Liver (tissue), 9 donors: ENCODE data around the gene SGIP1. TPM values are rescaled to one million over a fixed set of nuclear protein-coding genes. Genes with fewer than 3 reads are reported as not detected.

Experiments
- DNase-seq: peaks from one replicate; pipeline ENCODE4 v3.0.0-alpha.2; 2017; ENCODE audit warnings: low spot score
- H3K27ac ChIP-seq, 2 donors: one replicate each; pipeline ENCODE4 v1.7.0; 2013; ENCODE audit warnings: inconsistent platforms in 2 of 2, low read length in 2 of 2, control low read depth in 1 of 2, low read depth in 1 of 2, mild to moderate bottlenecking in 1 of 2
- H3K27me3 ChIP-seq, 4 donors: one replicate each; pipeline versions ENCODE4 v1.6.1 to v1.7.0; 2013; ENCODE audit warnings: low read length in 3 of 4, inconsistent platforms in 1 of 4, mild to moderate bottlenecking in 1 of 4, moderate library complexity in 1 of 4; ENCODE audit not compliant: control insufficient read depth in 4 of 4, insufficient read depth in 4 of 4
- H3K36me3 ChIP-seq, 4 donors: one replicate each; pipeline versions ENCODE4 v1.6.1 to v1.7.0; 2013; ENCODE audit warnings: low read length in 3 of 4, mild to moderate bottlenecking in 3 of 4, low read depth in 1 of 4, moderate library complexity in 1 of 4; ENCODE audit not compliant: control insufficient read depth in 4 of 4, insufficient read depth in 3 of 4
- H3K4me1 ChIP-seq, 4 donors: one replicate each; pipeline versions ENCODE4 v1.6.1 to v1.7.0; 2013; ENCODE audit warnings: low read length in 3 of 4, mild to moderate bottlenecking in 3 of 4, moderate library complexity in 1 of 4; ENCODE audit not compliant: control insufficient read depth in 4 of 4, insufficient read depth in 4 of 4
- H3K4me3 ChIP-seq, 3 donors: one replicate each; pipeline versions ENCODE4 v1.6.1 to v1.7.0; 2013; ENCODE audit warnings: low read length in 3 of 3, control low read depth in 1 of 3, low read depth in 1 of 3, mild to moderate bottlenecking in 1 of 3
- H3K9ac ChIP-seq, 2 donors: one replicate each; pipeline ENCODE4 v1.7.0; 2013; ENCODE audit warnings: low read length in 2 of 2, mild to moderate bottlenecking in 2 of 2, moderate library complexity in 2 of 2, control low read depth in 1 of 2, low read depth in 1 of 2
- H3K9me3 ChIP-seq, 4 donors: one replicate each; pipeline versions ENCODE4 v1.6.1 to v1.7.0; 2013; ENCODE audit warnings: low read length in 3 of 4; ENCODE audit not compliant: control insufficient read depth in 4 of 4
- ATF3 ChIP-seq: IDR thresholded peaks from 2 replicates; pipeline ENCODE4 v1.6.1; 2016; ENCODE audit warnings: antibody characterized with exemption
- CTCF ChIP-seq: fragments of 150-350 bp; IDR thresholded peaks from 2 replicates; pipeline ENCODE4 v1.5.1; 2017; ENCODE audit warnings: improper control_type of control experiment, low read depth, low read length; ENCODE audit not compliant: missing input control
- EGR1 ChIP-seq, 2 donors: IDR thresholded peaks; 2 replicates each; pipeline ENCODE4 v1.6.1; 2016 to 2018; ENCODE audit warnings: antibody characterized with exemption in 2 of 2, low read depth in 2 of 2
- FOXA1 ChIP-seq: IDR thresholded peaks from 2 replicates; pipeline ENCODE4 v1.6.1; 2016; ENCODE audit warnings: antibody characterized with exemption
- FOXA2 ChIP-seq: IDR thresholded peaks from 2 replicates; pipeline ENCODE4 v1.6.1; 2016; ENCODE audit warnings: antibody characterized with exemption
- GABPA ChIP-seq, 2 donors: IDR thresholded peaks in 1 of 2; conservative IDR thresholded peaks in 1 of 2; 2 replicates each; pipeline ENCODE4 v1.6.1; 2016; ENCODE audit warnings: antibody characterized with exemption in 2 of 2, mild to moderate bottlenecking in 1 of 2, moderate library complexity in 1 of 2
- HNF4A ChIP-seq, 2 donors: conservative IDR thresholded peaks; 2 replicates each; pipeline ENCODE4 v1.6.1; 2016; ENCODE audit warnings: antibody characterized with exemption in 2 of 2, mild to moderate bottlenecking in 2 of 2
- HNF4G ChIP-seq: IDR thresholded peaks from 2 replicates; pipeline ENCODE4 v1.6.1; 2016; ENCODE audit warnings: antibody characterized with exemption
- JUND ChIP-seq, 2 donors: IDR thresholded peaks; 2 replicates each; pipeline ENCODE4 v1.6.1; 2016; ENCODE audit warnings: antibody characterized with exemption in 2 of 2
- MAX ChIP-seq: IDR thresholded peaks from 2 replicates; pipeline ENCODE4 v1.6.1; 2016; ENCODE audit warnings: antibody characterized with exemption
- NR2F2 ChIP-seq: IDR thresholded peaks from 2 replicates; pipeline ENCODE4 v1.6.1; 2016; ENCODE audit warnings: antibody characterized with exemption
- RAD21 ChIP-seq, 2 donors: IDR thresholded peaks; 2 replicates each; pipeline ENCODE4 v1.6.1; 2016; ENCODE audit warnings: antibody characterized with exemption in 2 of 2, mild to moderate bottlenecking in 2 of 2
- REST ChIP-seq: IDR thresholded peaks from 2 replicates; pipeline ENCODE4 v1.6.1; 2016; ENCODE audit warnings: antibody characterized with exemption, mild to moderate bottlenecking
- RXRA ChIP-seq, 2 donors: IDR thresholded peaks; 2 replicates each; pipeline ENCODE4 v1.6.1; 2017 to 2018; ENCODE audit warnings: antibody characterized with exemption in 2 of 2, mild to moderate bottlenecking in 1 of 2
- SP1 ChIP-seq: IDR thresholded peaks from 2 replicates; pipeline ENCODE4 v1.6.1; 2018; ENCODE audit warnings: antibody characterized with exemption, mild to moderate bottlenecking
- TAF1 ChIP-seq: conservative IDR thresholded peaks from 2 replicates; pipeline ENCODE4 v1.6.1; 2016; ENCODE audit warnings: antibody characterized with exemption, mild to moderate bottlenecking
- YY1 ChIP-seq: IDR thresholded peaks from 2 replicates; pipeline ENCODE4 v1.6.1; 2016; ENCODE audit warnings: antibody characterized with exemption, mild to moderate bottlenecking
- ZBTB33 ChIP-seq: IDR thresholded peaks from 2 replicates; pipeline ENCODE4 v1.6.1; 2016; ENCODE audit warnings: antibody characterized with exemption
- WGBS: extraction: QIAGEN DNeasy Blood & Tissue Kit; methylation state at CpG from one replicate; pipeline ENCODE4 v1.1.7; 2013; 5-methylcytosine and 5-hydroxymethylcytosine counted together
- polyA plus RNA-seq, 2 donors: library from polyadenylated mRNA; stranded (reverse) in 1 of 2; unstranded in 1 of 2; fragments of 200-250 nt in 1 of 2; fragments of >200 nt in 1 of 2; fragmentation: Nextera tagmentation in 1 of 2; extraction: Ambion mirVana in 1 of 2; gene quantifications; one replicate each; pipeline versions ENCODE4 v1.2.1 to v1.2.3, GENCODE V29; 2013 to 2015
- total RNA-seq, 2 donors: library from RNA; depleted of rRNA; stranded (reverse); fragments of >200 nt; gene quantifications; one replicate each; pipeline ENCODE4 v1.2.3, GENCODE V29; 2014
- donor health status: healthy.
- donor health status: healthy.
- donor health status: healthy.
- donor health status: healthy.
- donor health status: healthy.

Gene SGIP1
- total and polyA plus RNA-seq, 4 donors: 0.09 to 2.5 (median 0.38) TPM

- Histone ChIP-seq H3K36me3 (no peaks in the 10 kb centered on the region), H3K9ac (no peak overlapping the region), H3K27me3 (no peaks in the 10 kb centered on the region), H3K4me1 (no peaks in the 10 kb centered on the region), H3K9me3 (peaks cover 0 to 2% (median 0%) of the 10 kb centered on the region in 4 donors), H3K4me3 (no peak overlapping the region), H3K27ac (no peak overlapping the region)
- WGBS: 76% methylated on average over 4 of the region's 4 CpGs
- TF ChIP-seq HNF4G (no peak), ZBTB33 (no peak), CTCF (no peak), EGR1 (IDR thresholded peaks at IDR 0.05; ENCODE audit: low read depth in 2 of 2) (no peak), TAF1 (no peak), RAD21 (IDR thresholded peaks at IDR 0.05) (no peak), ATF3 (no peak), FOXA1 (no peak), MAX (no peak), HNF4A (conservative IDR thresholded peaks at IDR 0.05) (no peak), RXRA (IDR thresholded peaks at IDR 0.05) (no peak), YY1 (no peak), SP1 (no peak), FOXA2 (no peak), REST (no peak), JUND (IDR thresholded peaks at IDR 0.05) (no peak), NR2F2 (no peak), GABPA (IDR thresholded peaks at IDR 0.05 in 1 of 2, conservative IDR thresholded peaks at IDR 0.05 in 1 of 2) (no peak)
- DNase-seq: no peak
These were observed 253.7 kb downstream of the SGIP1 start for GRCh38 chr1:66787641-66788040.
